ENCODE measurements around the gene SLC16A8.

DNA sequence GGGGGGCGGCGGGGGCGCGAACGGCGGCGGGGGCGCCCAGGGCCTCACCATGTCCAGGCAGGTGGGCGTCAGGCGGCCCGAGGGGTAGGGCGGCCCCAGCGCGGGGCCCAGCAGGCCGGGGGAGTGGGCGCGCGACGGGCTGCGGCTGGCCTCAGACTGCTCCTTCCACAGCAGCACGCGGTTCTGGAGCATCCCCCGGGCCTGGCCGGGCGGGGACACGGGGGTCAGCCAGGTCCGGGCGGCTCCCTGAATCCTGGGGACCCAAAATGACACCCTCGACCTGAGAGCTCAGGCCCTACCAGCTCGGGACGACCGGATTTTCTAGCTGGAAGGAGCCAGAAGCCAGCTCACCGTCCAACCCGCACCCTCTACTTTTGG lies 5.5 kb upstream of the SLC16A8 start:
- TF ChIP-seq, protein P1, sequence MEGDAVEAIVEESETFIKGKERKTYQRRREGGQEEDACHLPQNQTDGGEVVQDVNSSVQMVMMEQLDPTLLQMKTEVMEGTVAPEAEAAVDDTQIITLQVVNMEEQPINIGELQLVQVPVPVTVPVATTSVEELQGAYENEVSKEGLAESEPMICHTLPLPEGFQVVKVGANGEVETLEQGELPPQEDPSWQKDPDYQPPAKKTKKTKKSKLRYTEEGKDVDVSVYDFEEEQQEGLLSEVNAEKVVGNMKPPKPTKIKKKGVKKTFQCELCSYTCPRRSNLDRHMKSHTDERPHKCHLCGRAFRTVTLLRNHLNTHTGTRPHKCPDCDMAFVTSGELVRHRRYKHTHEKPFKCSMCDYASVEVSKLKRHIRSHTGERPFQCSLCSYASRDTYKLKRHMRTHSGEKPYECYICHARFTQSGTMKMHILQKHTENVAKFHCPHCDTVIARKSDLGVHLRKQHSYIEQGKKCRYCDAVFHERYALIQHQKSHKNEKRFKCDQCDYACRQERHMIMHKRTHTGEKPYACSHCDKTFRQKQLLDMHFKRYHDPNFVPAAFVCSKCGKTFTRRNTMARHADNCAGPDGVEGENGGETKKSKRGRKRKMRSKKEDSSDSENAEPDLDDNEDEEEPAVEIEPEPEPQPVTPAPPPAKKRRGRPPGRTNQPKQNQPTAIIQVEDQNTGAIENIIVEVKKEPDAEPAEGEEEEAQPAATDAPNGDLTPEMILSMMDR (conservative IDR thresholded peaks at IDR 0.05; ENCODE audit: low read depth in 2 of 2), result no peak
- no peak for TF ChIP-seq EZH2phosphoT487 (IDR thresholded peaks at IDR 0.05; ENCODE audit: unreplicated experiment)
- TF ChIP-seq EZH2 (IDR thresholded peaks at IDR 0.05; ENCODE audit: low read depth, unreplicated experiment), result no peak
- TF ChIP-seq POLR2AphosphoS5 (IDR thresholded peaks at IDR 0.05; ENCODE audit: low read depth), result no peak
- TF ChIP-seq, protein P2, sequence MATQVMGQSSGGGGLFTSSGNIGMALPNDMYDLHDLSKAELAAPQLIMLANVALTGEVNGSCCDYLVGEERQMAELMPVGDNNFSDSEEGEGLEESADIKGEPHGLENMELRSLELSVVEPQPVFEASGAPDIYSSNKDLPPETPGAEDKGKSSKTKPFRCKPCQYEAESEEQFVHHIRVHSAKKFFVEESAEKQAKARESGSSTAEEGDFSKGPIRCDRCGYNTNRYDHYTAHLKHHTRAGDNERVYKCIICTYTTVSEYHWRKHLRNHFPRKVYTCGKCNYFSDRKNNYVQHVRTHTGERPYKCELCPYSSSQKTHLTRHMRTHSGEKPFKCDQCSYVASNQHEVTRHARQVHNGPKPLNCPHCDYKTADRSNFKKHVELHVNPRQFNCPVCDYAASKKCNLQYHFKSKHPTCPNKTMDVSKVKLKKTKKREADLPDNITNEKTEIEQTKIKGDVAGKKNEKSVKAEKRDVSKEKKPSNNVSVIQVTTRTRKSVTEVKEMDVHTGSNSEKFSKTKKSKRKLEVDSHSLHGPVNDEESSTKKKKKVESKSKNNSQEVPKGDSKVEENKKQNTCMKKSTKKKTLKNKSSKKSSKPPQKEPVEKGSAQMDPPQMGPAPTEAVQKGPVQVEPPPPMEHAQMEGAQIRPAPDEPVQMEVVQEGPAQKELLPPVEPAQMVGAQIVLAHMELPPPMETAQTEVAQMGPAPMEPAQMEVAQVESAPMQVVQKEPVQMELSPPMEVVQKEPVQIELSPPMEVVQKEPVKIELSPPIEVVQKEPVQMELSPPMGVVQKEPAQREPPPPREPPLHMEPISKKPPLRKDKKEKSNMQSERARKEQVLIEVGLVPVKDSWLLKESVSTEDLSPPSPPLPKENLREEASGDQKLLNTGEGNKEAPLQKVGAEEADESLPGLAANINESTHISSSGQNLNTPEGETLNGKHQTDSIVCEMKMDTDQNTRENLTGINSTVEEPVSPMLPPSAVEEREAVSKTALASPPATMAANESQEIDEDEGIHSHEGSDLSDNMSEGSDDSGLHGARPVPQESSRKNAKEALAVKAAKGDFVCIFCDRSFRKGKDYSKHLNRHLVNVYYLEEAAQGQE (IDR thresholded peaks at IDR 0.05; ENCODE audit: unreplicated experiment), result no peak
- TF ChIP-seq ETS1 (IDR thresholded peaks at IDR 0.05), result no peak
